ENCODE results near the gene ZNF593. TPM values are rescaled to one million over a fixed set of nuclear protein-coding genes. Genes with fewer than 3 reads are reported as not detected.
A peak's percentile ranks its signal among the peaks of the same experiment; 100 is the strongest.

ZNF593 gene
- total RNA-seq, 1 donor from 2014 or later: 18.7 TPM

DNA sequence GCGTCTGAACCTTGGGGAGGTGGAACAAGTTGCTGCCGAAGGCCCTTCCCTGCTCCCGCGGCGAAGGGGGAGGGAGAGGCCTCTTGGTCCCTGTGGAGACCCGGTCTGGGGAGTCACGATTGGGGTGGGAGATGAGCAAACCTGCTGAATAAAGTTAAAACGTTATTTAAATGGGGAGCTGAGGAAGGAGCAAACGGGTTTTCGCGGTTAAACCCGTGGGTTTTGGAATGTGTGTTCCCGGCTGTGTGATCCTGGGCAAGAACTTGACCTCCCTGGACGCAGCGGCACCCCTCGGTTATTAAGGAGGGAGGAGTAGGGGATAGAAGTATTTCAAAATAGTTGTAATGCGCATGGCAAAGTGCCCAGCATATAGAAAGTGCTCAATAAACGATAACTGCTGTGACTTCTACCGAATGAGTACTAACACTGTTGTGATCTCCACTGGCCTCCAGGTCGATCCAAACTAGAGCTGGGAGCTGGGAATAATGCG, 7.4 kb upstream of the ZNF593 start:
- Histone ChIP-seq H3K27me3 (no peaks in the 10 kb centered on the region), H3K9me3 (no peaks in the 10 kb centered on the region), H3K4me1 (peaks cover 14% of the 10 kb centered on the region), H3K4me3 (peak overlapping the region; percentile 41 to 50), H3K36me3 (no peaks in the 10 kb centered on the region), H3K27ac (peak overlapping the region; percentile 10)
- intact Hi-C loops (cut with DNase I): loop anchor here (5.0 to 10.0 kb wide), 2 partner anchors 50 to 127 kb away; partner anchors contain the start of gene PDIK1L
- TF ChIP-seq POLR2AphosphoS5 (IDR thresholded peaks at IDR 0.05; ENCODE audit: insufficient read depth in 1 of 2, low read depth in 1 of 2) (no peak), POLR2A (IDR thresholded peaks at IDR 0.05) (no peak), CTCF (IDR thresholded peaks at IDR 0.05) (no peak)
- DNase-seq (ENCODE audit: extremely low spot score in 2 of 2): no peak

DNA sequence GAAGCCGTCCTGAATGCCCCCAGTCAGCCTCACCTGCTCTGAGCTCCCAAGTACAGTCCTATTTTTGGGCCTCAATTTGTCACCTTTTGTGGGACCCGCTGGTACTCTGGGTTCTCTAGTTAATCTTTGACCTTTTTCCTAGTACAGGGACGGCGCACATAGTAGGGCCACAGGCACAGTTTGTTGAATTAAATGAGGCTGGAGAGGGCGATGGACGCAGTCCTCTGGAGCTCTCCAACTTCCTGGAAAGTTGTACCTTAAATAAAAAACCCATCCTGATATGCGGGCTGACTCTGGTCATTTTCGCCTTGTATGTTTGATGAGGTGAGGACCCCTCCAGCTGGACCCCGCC, 6.0 kb upstream of the ZNF593 start:
- H3K9me3 ChIP-seq: no peaks in the 10 kb centered on the region
- H3K27ac ChIP-seq: no peak overlapping the region
- intact Hi-C loops (cut with DNase I): loop anchor here (5.0 to 10.0 kb wide), 2 partner anchors 51 to 129 kb away; partner anchors contain the start of gene PDIK1L
- H3K4me3 ChIP-seq: peak overlapping the region; percentile 28 to 70
- TF ChIP-seq POLR2AphosphoS5 (IDR thresholded peaks at IDR 0.05; ENCODE audit: insufficient read depth in 1 of 2, low read depth in 1 of 2) (no peak), CTCF (IDR thresholded peaks at IDR 0.05) (no peak), POLR2A (IDR thresholded peaks at IDR 0.05) (no peak)
- DNase-seq (ENCODE audit: extremely low spot score in 2 of 2): no peak
- H3K36me3 ChIP-seq: no peaks in the 10 kb centered on the region
- H3K27me3 ChIP-seq: no peaks in the 10 kb centered on the region
- peaks cover 14% of the 10 kb centered on the region for H3K4me1 ChIP-seq

DNA sequence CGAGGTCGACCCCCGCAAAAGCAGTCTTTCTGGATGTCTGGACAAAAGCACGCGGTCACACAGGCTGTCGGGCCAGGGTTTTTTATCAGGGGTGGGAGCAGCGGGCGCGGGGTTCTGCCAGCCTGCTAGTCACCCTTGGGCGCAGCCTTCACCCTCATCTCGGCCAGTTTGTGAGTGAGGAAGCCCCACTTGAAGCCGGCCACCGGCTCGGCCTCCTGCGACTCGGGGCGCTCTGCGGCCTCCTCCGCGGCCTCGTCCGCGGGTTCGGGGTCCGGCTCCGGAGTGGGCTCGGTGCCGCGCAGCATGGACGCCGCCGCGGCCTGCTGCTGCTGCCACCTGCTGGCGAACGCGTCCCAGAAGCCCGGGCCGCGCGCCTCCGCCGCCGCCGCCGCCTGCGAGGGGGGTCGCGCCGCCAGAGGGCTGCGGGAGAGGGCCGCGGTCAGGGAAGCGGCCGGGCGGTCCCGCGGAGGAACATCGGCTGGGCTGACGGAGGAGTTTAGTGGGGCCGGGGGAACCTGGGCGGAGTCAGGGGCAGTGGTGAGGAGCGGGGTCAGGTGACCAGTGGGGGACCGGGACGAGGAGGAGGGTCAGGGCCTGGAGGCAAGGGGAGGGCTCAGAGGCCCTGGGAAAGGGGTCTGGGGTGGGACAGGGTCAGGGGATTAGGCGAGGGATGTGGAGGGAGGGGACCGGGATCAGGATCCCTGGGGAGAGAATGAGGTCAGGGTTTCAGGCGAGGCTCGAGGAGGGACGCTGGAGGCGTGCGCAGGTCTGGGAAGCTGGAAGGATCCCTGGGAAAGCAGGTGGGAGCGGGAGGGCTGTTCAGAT, 5.5 kb upstream of the ZNF593 start:
- no peaks in the 10 kb centered on the region for H3K27me3 ChIP-seq
- no peaks in the 10 kb centered on the region for H3K9me3 ChIP-seq
- no peak for DNase-seq (ENCODE audit: extremely low spot score in 2 of 2)
- TF ChIP-seq POLR2AphosphoS5 (IDR thresholded peaks at IDR 0.05; ENCODE audit: insufficient read depth in 1 of 2, low read depth in 1 of 2): no peak
- TF ChIP-seq POLR2A (IDR thresholded peaks at IDR 0.05): no peak
- TF ChIP-seq CTCF (IDR thresholded peaks at IDR 0.05): peak in 1 of 3 experiments; percentile 70
- peaks cover 14% of the 10 kb centered on the region for H3K4me1 ChIP-seq
- H3K36me3 ChIP-seq: no peaks in the 10 kb centered on the region
- peak overlapping the region; percentile 16 for H3K27ac ChIP-seq
- intact Hi-C loops (cut with DNase I): loop anchor here (5.0 to 10.0 kb wide), 2 partner anchors 52 to 129 kb away; partner anchors contain the start of gene PDIK1L
- peak overlapping the region; percentile 28 to 70 for H3K4me3 ChIP-seq

DNA sequence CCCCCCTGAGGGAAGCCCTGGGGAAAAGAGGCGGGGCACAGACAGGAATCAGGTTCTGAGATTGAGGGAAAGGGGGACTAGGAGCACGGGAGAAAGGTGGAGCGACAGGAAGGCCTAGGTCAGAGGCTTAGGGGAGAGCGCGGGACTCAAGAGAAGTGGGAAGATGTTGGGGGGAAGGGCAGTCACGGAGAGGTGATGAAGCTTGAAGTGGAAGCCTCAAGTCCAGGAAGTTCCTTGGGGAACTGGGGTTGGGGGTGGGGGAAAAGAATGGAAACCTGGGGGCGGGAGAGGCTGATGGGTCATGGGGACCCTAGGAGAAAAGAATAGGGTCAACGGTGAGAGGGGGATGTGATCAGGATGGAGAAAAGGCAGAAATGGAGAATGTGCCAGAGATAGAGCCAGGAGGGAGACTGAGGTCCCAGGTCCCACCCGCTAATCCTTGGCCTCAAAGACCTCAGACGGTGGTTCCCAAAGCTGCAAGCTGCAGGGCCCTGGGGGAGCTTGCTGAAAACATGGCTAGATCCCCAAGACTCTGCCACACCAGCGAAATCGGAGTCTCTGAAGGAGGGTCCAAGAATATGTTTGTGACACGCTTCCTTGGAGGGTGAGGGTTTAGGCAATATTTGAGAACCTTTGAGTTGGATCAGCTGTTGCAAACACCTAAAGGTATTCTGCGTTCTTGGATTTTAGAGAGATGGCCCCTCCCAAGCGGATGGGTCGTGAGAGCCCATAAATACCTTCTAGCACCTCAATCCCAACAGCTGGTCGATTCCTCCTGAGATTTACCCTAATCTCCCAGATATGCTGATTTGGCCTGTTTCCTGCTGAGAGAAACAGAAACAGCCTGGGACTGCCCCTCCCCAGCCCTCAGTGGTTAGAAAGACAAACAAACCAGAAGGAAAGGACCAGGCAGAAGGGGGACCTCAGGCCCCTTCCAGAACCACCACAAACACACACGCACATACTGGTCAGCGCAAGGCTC, 4.6 kb upstream of the ZNF593 start:
- no peak overlapping the region for H3K4me3 ChIP-seq
- TF ChIP-seq POLR2A (IDR thresholded peaks at IDR 0.05) (no peak), POLR2AphosphoS5 (IDR thresholded peaks at IDR 0.05; ENCODE audit: insufficient read depth in 1 of 2, low read depth in 1 of 2) (no peak), CTCF (IDR thresholded peaks at IDR 0.05) (no peak)
- H3K9me3 ChIP-seq: no peaks in the 10 kb centered on the region
- H3K27ac ChIP-seq: peak overlapping the region; percentile 16
- intact Hi-C loops (cut with DNase I): loop anchor here (5.0 to 10.0 kb wide), 2 partner anchors 53 to 130 kb away; partner anchors contain the start of gene PDIK1L
- no peak for DNase-seq (ENCODE audit: extremely low spot score in 2 of 2)
- peaks cover 16% of the 10 kb centered on the region for H3K4me1 ChIP-seq
- H3K36me3 ChIP-seq: no peaks in the 10 kb centered on the region
- H3K27me3 ChIP-seq: no peaks in the 10 kb centered on the region

All from vagina (tissue), 2 donors.